ENCODE data around the gene KCNJ14.

- TF ChIP-seq, protein P1, sequence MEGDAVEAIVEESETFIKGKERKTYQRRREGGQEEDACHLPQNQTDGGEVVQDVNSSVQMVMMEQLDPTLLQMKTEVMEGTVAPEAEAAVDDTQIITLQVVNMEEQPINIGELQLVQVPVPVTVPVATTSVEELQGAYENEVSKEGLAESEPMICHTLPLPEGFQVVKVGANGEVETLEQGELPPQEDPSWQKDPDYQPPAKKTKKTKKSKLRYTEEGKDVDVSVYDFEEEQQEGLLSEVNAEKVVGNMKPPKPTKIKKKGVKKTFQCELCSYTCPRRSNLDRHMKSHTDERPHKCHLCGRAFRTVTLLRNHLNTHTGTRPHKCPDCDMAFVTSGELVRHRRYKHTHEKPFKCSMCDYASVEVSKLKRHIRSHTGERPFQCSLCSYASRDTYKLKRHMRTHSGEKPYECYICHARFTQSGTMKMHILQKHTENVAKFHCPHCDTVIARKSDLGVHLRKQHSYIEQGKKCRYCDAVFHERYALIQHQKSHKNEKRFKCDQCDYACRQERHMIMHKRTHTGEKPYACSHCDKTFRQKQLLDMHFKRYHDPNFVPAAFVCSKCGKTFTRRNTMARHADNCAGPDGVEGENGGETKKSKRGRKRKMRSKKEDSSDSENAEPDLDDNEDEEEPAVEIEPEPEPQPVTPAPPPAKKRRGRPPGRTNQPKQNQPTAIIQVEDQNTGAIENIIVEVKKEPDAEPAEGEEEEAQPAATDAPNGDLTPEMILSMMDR (conservative IDR thresholded peaks at IDR 0.05; ENCODE audit: low read depth, low read length): no peak
- TF ChIP-seq EZH2 (IDR thresholded peaks at IDR 0.05; ENCODE audit: low read length, unreplicated experiment) (no peak), EZH2phosphoT487 (IDR thresholded peaks at IDR 0.05; ENCODE audit: borderline replicate concordance, low read length) (no peak)
Observed at GRCh38 chr19:48496959-48497727, 41.8 kb downstream of the KCNJ14 start.

Data from PC-3 (cell line).